HCT116 (cell line): ENCODE measurements around the gene ADAMTS3. TPM values are rescaled to one million over a fixed set of nuclear protein-coding genes. Genes with fewer than 3 reads are reported as not detected.

Source experiments
- ATAC-seq: fragments of 200-7000 bp; cut with Tn5 transposase; 2 replicates; pipeline ENCODE4 v1.9.1; 2020; ENCODE audit warnings: mild to moderate bottlenecking, moderate library complexity
- BruUV-seq: library from RNA; stranded (reverse); fragments of 400-500 nt; replicated peaks from 2 replicates; lab custom pipeline; 2021; lab: Mats Ljungman, UMichigan
- CTCF ChIA-PET: fragments of 300-600 bp; sonication (Branson Sonifier 250); formaldehyde crosslinking; loops from one replicate; lab custom pipeline; 2021; ENCODE audit warnings: antibody characterized with exemption; lab: Charles Lee
- POLR2A ChIA-PET: fragments of 300-600, 350-600 bp; sonication (Branson Sonifier 250); formaldehyde crosslinking; loops from one replicate; lab custom pipeline; 2021; ENCODE audit warnings: antibody characterized with exemption; lab: Charles Lee
- RAD21 ChIA-PET, 2 experiments: fragments of 300-600 bp; sonication (Branson Sonifier 250); formaldehyde crosslinking; loops; one replicate each; lab custom pipeline; 2023; ENCODE audit warnings: low total read pairs in 2 of 2; ENCODE audit not compliant: uncharacterized antibody in 2 of 2, unreplicated experiment in 2 of 2, low non-redundant PET in 1 of 2; lab: Charles Lee
- DNase-seq: peaks from one replicate; pipeline ENCODE4 v3.0.0-alpha.2; 2010; ENCODE audit warnings: low read depth, low spot score
- H2AFZ ChIP-seq: fragments of 200-600 bp; shearing (Covaris generic), sonication (generic); 2 replicates; pipeline ENCODE4 v1.6.1; 2017; ENCODE audit warnings: low read depth, mixed run types, mixed read lengths, antibody characterized with exemption, low read length; ENCODE audit not compliant: poor library complexity, severe bottlenecking
- H3K27ac ChIP-seq: 2 replicates; pipeline ENCODE4 v1.5.1; 2012; ENCODE audit warnings: low read depth, low read length
- H3K27me3 ChIP-seq: fragments of 200-600 bp; sonication (generic); 2 replicates; pipeline ENCODE4 v1.6.1; 2016; ENCODE audit warnings: mixed run types, low read length, mixed read lengths; ENCODE audit not compliant: insufficient read depth
- H3K36me3 ChIP-seq, 2 experiments: fragments of 200-500 bp in 1 of 2; fragments of 200-600 bp in 1 of 2; sonication (Bioruptor generic) in 1 of 2; sonication (generic) in 1 of 2; 2 replicates each; pipeline versions ENCODE4 v1.5.1 to v1.6.1; 2014 to 2016; ENCODE audit warnings: low read length in 2 of 2, inconsistent platforms in 1 of 2, mixed read lengths in 1 of 2, mixed run types in 1 of 2; ENCODE audit not compliant: insufficient read depth in 2 of 2, control insufficient read depth in 1 of 2
- H3K4me1 ChIP-seq, 2 experiments: fragments of 200-600 bp in 1 of 2; sonication (generic) in 1 of 2; 2 replicates each; pipeline versions ENCODE4 v1.5.1 to v1.6.1; 2012 to 2017; ENCODE audit warnings: low read length in 2 of 2, inconsistent platforms in 1 of 2, mild to moderate bottlenecking in 1 of 2, mixed read lengths in 1 of 2, mixed run types in 1 of 2, moderate library complexity in 1 of 2; ENCODE audit not compliant: insufficient read depth in 2 of 2, control insufficient read depth in 1 of 2
- H3K4me2 ChIP-seq: fragments of 200-600 bp; sonication (generic); 2 replicates; pipeline ENCODE4 v1.6.1; 2017; ENCODE audit warnings: mixed run types, low read length, mixed read lengths
- H3K4me3 ChIP-seq, 2 experiments: fragments of 200-600 bp in 1 of 2; sonication (generic) in 1 of 2; replicated peaks in 1 of 2; 2 replicates each; pipeline ENCODE4 v1.5.1; 2011 to 2016; ENCODE audit warnings: low read length in 2 of 2, control low read depth in 1 of 2, low read depth in 1 of 2, mild to moderate bottlenecking in 1 of 2, mixed read lengths in 1 of 2, mixed run types in 1 of 2
- H3K79me2 ChIP-seq: fragments of 200-600 bp; sonication (generic); 2 replicates; pipeline ENCODE4 v1.6.1; 2017; ENCODE audit warnings: mild to moderate bottlenecking, mixed run types, low read length, moderate library complexity, mixed read lengths; ENCODE audit not compliant: insufficient read depth
- H3K9ac ChIP-seq: fragments of 200-600 bp; sonication (generic); 2 replicates; pipeline ENCODE4 v1.6.1; 2016; ENCODE audit warnings: low read length, mixed read lengths
- H3K9me2 ChIP-seq: fragments of 200-600 bp; sonication (generic), shearing (Covaris generic); 2 replicates; pipeline ENCODE4 v1.6.1; 2017; ENCODE audit warnings: mixed run types, mild to moderate bottlenecking, moderate library complexity; ENCODE audit not compliant: insufficient read depth
- H3K9me3 ChIP-seq, 2 experiments: fragments of 200-500 bp in 1 of 2; fragments of 200-600 bp in 1 of 2; sonication (Bioruptor generic) in 1 of 2; sonication (generic) in 1 of 2; 2 replicates each; pipeline ENCODE4 v1.6.1; 2014 to 2017; ENCODE audit warnings: low read length in 2 of 2, mixed read lengths in 2 of 2, inconsistent platforms in 1 of 2, low read depth in 1 of 2, mild to moderate bottlenecking in 1 of 2, mixed run types in 1 of 2, moderate library complexity in 1 of 2; ENCODE audit not compliant: control insufficient read depth in 1 of 2, insufficient read depth in 1 of 2
- H4K20me1 ChIP-seq: fragments of 200-600 bp; sonication (generic), shearing (Covaris generic); 2 replicates; pipeline ENCODE4 v1.6.1; 2017; ENCODE audit warnings: mixed run types, mild to moderate bottlenecking, moderate library complexity; ENCODE audit not compliant: insufficient read depth
- CEBPB ChIP-seq: IDR thresholded peaks from 2 replicates; pipeline ENCODE4 v1.6.1; 2012; ENCODE audit warnings: low read depth
- CTCF ChIP-seq, 3 experiments: fragments of 200-600 bp in 1 of 3; sonication (generic) in 1 of 3; IDR thresholded peaks in 2 of 3; conservative IDR thresholded peaks in 1 of 3; 2 replicates each; pipeline ENCODE4 v1.5.1; 2012 to 2017; ENCODE audit warnings: low read depth in 2 of 3, low read length in 2 of 3, antibody characterized with exemption in 1 of 3, borderline replicate concordance in 1 of 3, control low read depth in 1 of 3, mild to moderate bottlenecking in 1 of 3, mixed read lengths in 1 of 3, mixed run types in 1 of 3, moderate library complexity in 1 of 3; ENCODE audit not compliant: insufficient read depth in 1 of 3
- EGR1 ChIP-seq: IDR thresholded peaks from 2 replicates; pipeline ENCODE4 v1.6.1; 2012; ENCODE audit warnings: low read depth
- ELF1 ChIP-seq: IDR thresholded peaks from 2 replicates; pipeline ENCODE4 v1.6.1; 2012; ENCODE audit warnings: low read depth, borderline replicate concordance
- EZH2 ChIP-seq: fragments of 200-600 bp; sonication (generic); IDR thresholded peaks from 2 replicates; pipeline ENCODE4 v1.6.1; 2017; ENCODE audit warnings: antibody characterized with exemption, mixed run types
- EZH2phosphoT487 ChIP-seq: fragments of 200-600 bp; IDR thresholded peaks from 2 replicates; pipeline ENCODE4 v1.6.1; 2018; ENCODE audit warnings: antibody characterized with exemption, borderline replicate concordance
- FOSL1 ChIP-seq: IDR thresholded peaks from 2 replicates; pipeline ENCODE4 v1.6.1; 2012; ENCODE audit warnings: low read depth
- JUND ChIP-seq: IDR thresholded peaks from 2 replicates; pipeline ENCODE4 v1.6.1; 2012
- POLR2AphosphoS5 ChIP-seq: IDR thresholded peaks from 2 replicates; pipeline ENCODE4 v1.6.1; 2011; ENCODE audit warnings: mild to moderate bottlenecking, low read depth, low read length, moderate library complexity
- RAD21 ChIP-seq: IDR thresholded peaks from 2 replicates; pipeline ENCODE4 v1.6.1; 2012; ENCODE audit warnings: low read depth, mild to moderate bottlenecking
- TCF7L2 ChIP-seq: IDR thresholded peaks from 2 replicates; pipeline ENCODE4 v1.7.0; 2011; ENCODE audit warnings: borderline replicate concordance, inconsistent platforms; ENCODE audit not compliant: insufficient read depth, insufficient read length; ENCODE audit errors: extremely low read depth
- ZNF274 ChIP-seq: fragments of 200-500 bp; sonication (Bioruptor generic); IDR thresholded peaks from 2 replicates; pipeline ENCODE4 v1.6.1; 2014; ENCODE audit warnings: mild to moderate bottlenecking, low read depth, low read length, inconsistent platforms
- intact Hi-C: fragments of 100-400 bp; cut with micrococcal nuclease; formaldehyde crosslinking; loops from 2 replicates; pipeline ENCODE4 v1.10.0; 2022
- total RNA-seq: library from RNA; stranded (reverse); gene quantifications from one replicate; pipeline ENCODE4 v1.2.1, GENCODE V29; 2021; ENCODE audit not compliant: unreplicated experiment
- TF ChIP-seq, protein P1 (sequence below): IDR thresholded peaks from 2 replicates; pipeline ENCODE4 v1.6.1; 2012

Gene ADAMTS3
- total RNA-seq, 1 experiment from 2014 or later: not detected

GRCh38 chr4:72286185-72286584 lies 282.8 kb downstream of the ADAMTS3 start:
- ATAC-seq (no peak), DNase-seq (no peak)
- Histone ChIP-seq H3K4me2 (no peak overlapping the region), H2AFZ (no peak overlapping the region), H3K27me3 (no peaks in the 10 kb centered on the region), H4K20me1 (no peaks in the 10 kb centered on the region), H3K9me3 (peaks cover 0 to 4% of the 10 kb centered on the region in 2 experiments; a peak in 1 of 4 replicates), H3K4me1 (no peaks in the 10 kb centered on the region), H3K9me2 (no peaks in the 10 kb centered on the region), H3K79me2 (no peaks in the 10 kb centered on the region), H3K27ac (no peak overlapping the region), H3K9ac (no peak overlapping the region), H3K36me3 (no peaks in the 10 kb centered on the region), H3K4me3 (no peak overlapping the region)
- no TSS peak for BruUV-seq
- POLR2A ChIA-PET: no interaction called here
- CTCF ChIA-PET: interaction anchor here (1.1 kb wide), 1 partner anchor 15 kb away, joined by 3 read pairs; no protein-coding TSS in a partner anchor
- intact Hi-C loops: no loop called here
- RAD21 ChIA-PET: no interaction called here
- TF ChIP-seq CTCF (IDR thresholded peaks at IDR 0.05 in 2 of 3, conservative IDR thresholded peaks at IDR 0.05 in 1 of 3; ENCODE audit: borderline replicate concordance in 1 of 3, insufficient read depth in 1 of 3, low read depth in 2 of 3, low read length in 2 of 3) (peak in 1 of 3 experiments; percentile 14; a peak in 1 of 6 replicates), CEBPB (no peak), RAD21 (peak; percentile 13; the same call in 1 of the 2 replicates), FOSL1 (no peak)

DNA sequence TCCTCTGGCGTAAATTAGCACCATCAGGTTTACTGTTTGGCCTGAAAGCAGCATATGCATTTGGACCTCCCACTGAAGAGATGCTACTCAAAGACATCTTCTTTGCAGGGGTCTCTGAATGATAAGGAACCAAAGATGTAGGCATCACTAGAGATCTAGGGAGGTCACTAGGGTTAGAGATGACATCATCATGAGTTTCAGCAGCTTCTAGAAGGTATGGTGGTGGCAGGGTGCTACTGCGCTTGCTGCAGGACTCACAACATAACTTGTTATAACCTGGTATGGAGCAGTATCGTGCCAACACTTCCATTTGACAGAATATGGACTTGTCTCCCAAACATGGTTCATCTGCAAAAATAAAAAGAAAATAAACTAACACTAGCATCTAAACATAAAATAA lies 285.7 kb downstream of the ADAMTS3 start:
- RAD21 ChIA-PET: no interaction called here
- Histone ChIP-seq H3K9me3 (peaks cover 0 to 8% of the 10 kb centered on the region in 2 experiments; a peak in 1 of 4 replicates), H3K4me2 (no peak overlapping the region), H4K20me1 (no peaks in the 10 kb centered on the region), H3K4me3 (no peak overlapping the region), H3K36me3 (no peaks in the 10 kb centered on the region), H3K79me2 (no peaks in the 10 kb centered on the region), H3K9ac (no peak overlapping the region), H3K9me2 (no peaks in the 10 kb centered on the region), H2AFZ (no peak overlapping the region), H3K4me1 (no peaks in the 10 kb centered on the region), H3K27ac (no peak overlapping the region), H3K27me3 (no peaks in the 10 kb centered on the region)
- intact Hi-C loops: no loop called here
- ATAC-seq (no peak), DNase-seq (no peak)
- CTCF ChIA-PET: no interaction called here
- no peak for TF ChIP-seq POLR2AphosphoS5
- TF ChIP-seq TCF7L2: no peak
- TF ChIP-seq CTCF (IDR thresholded peaks at IDR 0.05 in 2 of 3, conservative IDR thresholded peaks at IDR 0.05 in 1 of 3; ENCODE audit: borderline replicate concordance in 1 of 3, insufficient read depth in 1 of 3, low read depth in 2 of 3, low read length in 2 of 3): no peak
- no peak for TF ChIP-seq EZH2
- no peak for TF ChIP-seq EGR1
- no peak for TF ChIP-seq ELF1
- TF ChIP-seq EZH2phosphoT487: no peak
- TF ChIP-seq, protein P1, sequence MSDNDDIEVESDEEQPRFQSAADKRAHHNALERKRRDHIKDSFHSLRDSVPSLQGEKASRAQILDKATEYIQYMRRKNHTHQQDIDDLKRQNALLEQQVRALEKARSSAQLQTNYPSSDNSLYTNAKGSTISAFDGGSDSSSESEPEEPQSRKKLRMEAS: no peak
- TF ChIP-seq CEBPB: no peak
- no peak for TF ChIP-seq ZNF274
- no peak for TF ChIP-seq JUND
- no TSS peak for BruUV-seq
- POLR2A ChIA-PET: no interaction called here
